SK-N-SH (cell line): Measurements from ENCODE around the gene FAM117B. TPM values are rescaled to one million over a fixed set of nuclear protein-coding genes. Genes with fewer than 3 reads are reported as not detected.
A peak's percentile ranks its signal among the peaks of the same experiment; 100 is the strongest.

ENCODE experiments used
- CTCF ChIA-PET: fragments of 300-600, 350-600 bp; formaldehyde crosslinking; extraction: SDS; loops from one replicate; lab custom pipeline; 2021; lab: Yijun Ruan, JAX
- POLR2A ChIA-PET: fragments of 350-600 bp; sonication (Branson Sonifier 250); formaldehyde crosslinking; extraction: SDS; loops from one replicate; lab custom pipeline; 2020; ENCODE audit warnings: antibody characterized with exemption, inconsistent platforms; lab: Yijun Ruan, JAX
- DNase-seq: peaks from one replicate; pipeline ENCODE4 v3.0.0; 2012
- H2AFZ ChIP-seq: fragments of 200-600 bp; sonication (generic); 2 replicates; pipeline ENCODE4 v1.8.1; 2016; ENCODE audit warnings: antibody characterized with exemption, mild to moderate bottlenecking, low read depth
- H3F3A ChIP-seq: fragments of 200-600 bp; sonication (generic); replicated peaks from 2 replicates; pipeline ENCODE3; 2016; ENCODE audit warnings: antibody characterized with exemption, mild to moderate bottlenecking; ENCODE audit not compliant: insufficient read depth
- H3K27ac ChIP-seq, 2 experiments: fragments of 200-500 bp in 1 of 2; fragments of 200-600 bp in 1 of 2; sonication (Bioruptor generic) in 1 of 2; sonication (generic), shearing (Covaris generic) in 1 of 2; 2 replicates each; pipeline versions ENCODE4 v1.5.1 to v1.6.1; 2014 to 2016; ENCODE audit warnings: low read depth in 2 of 2, inconsistent platforms in 1 of 2, low read length in 1 of 2, mild to moderate bottlenecking in 1 of 2, mixed read lengths in 1 of 2
- H3K27me3 ChIP-seq: fragments of 200-600 bp; sonication (generic), shearing (Covaris generic); 2 replicates; pipeline ENCODE4 v1.6.1; 2016; ENCODE audit warnings: mixed run types; ENCODE audit not compliant: insufficient read depth
- H3K36me3 ChIP-seq, 2 experiments: fragments of 200-500 bp in 1 of 2; fragments of 200-600 bp in 1 of 2; sonication (Bioruptor generic) in 1 of 2; sonication (generic) in 1 of 2; replicated peaks in 1 of 2; 2 replicates each; pipeline versions ENCODE3 to v1.5.1; 2014 to 2016; ENCODE audit warnings: low read length in 1 of 2, mild to moderate bottlenecking in 1 of 2; ENCODE audit not compliant: insufficient read depth in 2 of 2, control insufficient read depth in 1 of 2
- H3K4me1 ChIP-seq, 2 experiments: fragments of 200-500 bp in 1 of 2; fragments of 200-600 bp in 1 of 2; sonication (Bioruptor generic) in 1 of 2; sonication (generic), shearing (Covaris generic) in 1 of 2; 2 replicates each; pipeline versions ENCODE4 v1.5.1 to v1.6.1; 2014 to 2016; ENCODE audit warnings: low read depth in 1 of 2, low read length in 1 of 2, mixed run types in 1 of 2; ENCODE audit not compliant: insufficient read depth in 2 of 2, control insufficient read depth in 1 of 2
- H3K4me2 ChIP-seq: fragments of 200-600 bp; sonication (generic), shearing (Covaris generic); 2 replicates; pipeline ENCODE4 v1.6.1; 2017; ENCODE audit warnings: mixed run types
- H3K4me3 ChIP-seq, 2 experiments: fragments of 200-500 bp in 1 of 2; fragments of 200-600 bp in 1 of 2; sonication (Bioruptor generic) in 1 of 2; sonication (generic), shearing (Covaris generic) in 1 of 2; 2 replicates each; pipeline versions ENCODE4 v1.5.1 to v1.8.1; 2014 to 2016; ENCODE audit warnings: low read depth in 2 of 2, inconsistent platforms in 1 of 2, low read length in 1 of 2, mild to moderate bottlenecking in 1 of 2, mixed read lengths in 1 of 2, moderate library complexity in 1 of 2
- H3K79me2 ChIP-seq: fragments of 200-600 bp; sonication (generic); 2 replicates; pipeline ENCODE4 v1.8.1; 2017; ENCODE audit warnings: mild to moderate bottlenecking; ENCODE audit not compliant: insufficient read depth
- H3K9ac ChIP-seq: fragments of 200-600 bp; sonication (generic); 2 replicates; pipeline ENCODE4 v1.6.1; 2017; ENCODE audit warnings: mixed run types
- H3K9me2 ChIP-seq: fragments of 200-600 bp; sonication (generic); 2 replicates; pipeline ENCODE4 v1.6.1; 2017; ENCODE audit warnings: mixed run types
- H3K9me3 ChIP-seq: fragments of 200-600 bp; sonication (generic); 2 replicates; pipeline ENCODE4 v1.6.1; 2017; ENCODE audit warnings: mixed run types, mild to moderate bottlenecking, moderate library complexity
- H4K20me1 ChIP-seq: fragments of 200-600 bp; sonication (generic); 2 replicates; pipeline ENCODE4 v1.6.1; 2017; ENCODE audit warnings: mild to moderate bottlenecking, mixed run types; ENCODE audit not compliant: insufficient read depth
- CHD2 ChIP-seq: fragments of 150-350 bp; IDR thresholded peaks from 2 replicates; pipeline ENCODE4 v1.6.1; 2018; ENCODE audit warnings: low read length; ENCODE audit not compliant: partially characterized antibody
- CTCF ChIP-seq: fragments of 200-600 bp; sonication (generic); IDR thresholded peaks from 2 replicates; pipeline ENCODE4 v1.6.1; 2017; ENCODE audit warnings: antibody characterized with exemption, mild to moderate bottlenecking, moderate library complexity
- FOXJ3 ChIP-seq: sonication (generic); formaldehyde crosslinking; IDR thresholded peaks from 2 replicates; pipeline ENCODE4 v1.5.1; 2020; ENCODE audit warnings: mild to moderate bottlenecking, missing genetic modification reagents
- FOXM1 ChIP-seq: IDR thresholded peaks from 2 replicates; pipeline ENCODE4 v1.4.0; 2012; ENCODE audit warnings: low read depth, mild to moderate bottlenecking
- GABPA ChIP-seq: IDR thresholded peaks from 2 replicates; pipeline ENCODE4 v1.4.0; 2012; ENCODE audit warnings: low read depth, mild to moderate bottlenecking
- IRF3 ChIP-seq: fragments of 150-350 bp; IDR thresholded peaks from 2 replicates; pipeline ENCODE4 v1.6.1; 2016; ENCODE audit warnings: mild to moderate bottlenecking, low read depth, low read length
- JUND ChIP-seq: IDR thresholded peaks from 2 replicates; pipeline ENCODE4 v1.4.0; 2012
- NFIC ChIP-seq: IDR thresholded peaks from 2 replicates; pipeline ENCODE4 v1.4.0; 2012; ENCODE audit warnings: borderline replicate concordance
- NRF1 ChIP-seq: IDR thresholded peaks from 2 replicates; pipeline ENCODE4 v1.6.1; 2012; ENCODE audit warnings: low read depth, mild to moderate bottlenecking, low read length
- PBX3 ChIP-seq: IDR thresholded peaks from 2 replicates; pipeline ENCODE4; 2012
- RAD21 ChIP-seq: IDR thresholded peaks from 2 replicates; pipeline ENCODE4 v1.6.1; 2012; ENCODE audit warnings: mild to moderate bottlenecking, low read length
- SIN3A ChIP-seq: IDR thresholded peaks from 2 replicates; pipeline ENCODE4 v1.6.1; 2012; ENCODE audit warnings: low read depth, mild to moderate bottlenecking, low read length, moderate library complexity, borderline replicate concordance
- TCF12 ChIP-seq: IDR thresholded peaks from 2 replicates; pipeline ENCODE4 v1.4.0; 2012
- USF1 ChIP-seq: IDR thresholded peaks from 2 replicates; pipeline ENCODE4 v1.4.0; 2012; ENCODE audit warnings: low read depth, borderline replicate concordance
- WGBS: methylation state at CpG from one replicate; pipeline ENCODE4 v1.1.6; 2017; ENCODE audit warnings: low lambda C conversion rate; 5-methylcytosine and 5-hydroxymethylcytosine counted together
- polyA plus RNA-seq, 3 experiments: library from polyadenylated mRNA; depleted of rRNA; stranded (reverse); fragments of >200 nt; gene quantifications; 2 replicates each; pipeline ENCODE4 v1.2.3, GENCODE V29; 2012

Gene FAM117B
- polyA plus RNA-seq, 1 of the 3 experiments (the other 2 are of a cell fraction), result 0.90 TPM

GRCh38 chr2:202610380-202610779 lies 24.4 kb upstream of the FAM117B start:
- Histone ChIP-seq H3K9me3 (no peaks in the 10 kb centered on the region), H4K20me1 (no peaks in the 10 kb centered on the region), H3K4me1 (no peaks in the 10 kb centered on the region), H3K4me3 (no peak overlapping the region), H3K9ac (no peak overlapping the region), H3K27me3 (no peaks in the 10 kb centered on the region), H3K36me3 (no peaks in the 10 kb centered on the region), H3K9me2 (no peaks in the 10 kb centered on the region), H3K79me2 (no peaks in the 10 kb centered on the region), H3F3A (no peaks in the 10 kb centered on the region), H2AFZ (no peak overlapping the region), H3K27ac (no peak overlapping the region), H3K4me2 (no peak overlapping the region)
- ChIA-PET CTCF (interaction anchor here (1.6 kb wide), 1 partner anchor 21 kb away, joined by 4 read pairs; no protein-coding TSS in a partner anchor), POLR2A (no interaction called here)
- no peak for DNase-seq
- TF ChIP-seq PBX3 (peak; percentile 38), GABPA (no peak), CTCF (no peak)
- WGBS, result 73% methylated on average over 5 of the region's 5 CpGs

- POLR2A ChIA-PET, result no interaction called here
- 95% methylated on average over 1 of the region's 1 CpG for WGBS
- Histone ChIP-seq H3K79me2 (no peaks in the 10 kb centered on the region), H2AFZ (no peak overlapping the region), H3F3A (no peaks in the 10 kb centered on the region), H3K9me3 (no peaks in the 10 kb centered on the region), H4K20me1 (no peaks in the 10 kb centered on the region), H3K27ac (no peak overlapping the region), H3K4me1 (no peaks in the 10 kb centered on the region), H3K27me3 (no peaks in the 10 kb centered on the region)
- CTCF ChIA-PET, result no interaction called here
- TF ChIP-seq FOXM1 (no peak), RAD21 (no peak), FOXJ3 (CRISPR knock-in tag) (no peak), CHD2 (no peak), IRF3 (no peak), JUND (no peak), PBX3 (no peak), GABPA (no peak), USF1 (no peak), NRF1 (no peak), SIN3A (no peak), NFIC (no peak), TCF12 (no peak)
- TF ChIP-seq, all 33 proteins: peak for 0
- Histone ChIP-seq H3K9me2 (no peaks in the 10 kb centered on the region), H3K4me3 (no peak overlapping the region), H3K4me2 (no peak overlapping the region), H3K9ac (no peak overlapping the region), H3K36me3 (no peaks in the 10 kb centered on the region)
- no peak for DNase-seq
These were observed 22.6 kb upstream of the FAM117B start for GRCh38 chr2:202612145-202612544.
